DOHH2 (cell line): ENCODE results near the gene CDH24.

Experiments
- EZH2phosphoT487 ChIP-seq: fragments of 200-600 bp; sonication (generic); IDR thresholded peaks from 2 replicates; pipeline ENCODE4 v1.6.1; 2017; ENCODE audit warnings: borderline replicate concordance, mild to moderate bottlenecking, antibody characterized with exemption, low read length, moderate library complexity, mixed read lengths
- TF ChIP-seq, protein P1 (sequence below): fragments of 200-600 bp; sonication (generic); IDR thresholded peaks from one replicate; pipeline ENCODE4 v1.5.1; 2014; ENCODE audit warnings: antibody characterized with exemption, mild to moderate bottlenecking, low read depth, low read length; ENCODE audit not compliant: poor library complexity, severe bottlenecking

- TF ChIP-seq, protein P1, sequence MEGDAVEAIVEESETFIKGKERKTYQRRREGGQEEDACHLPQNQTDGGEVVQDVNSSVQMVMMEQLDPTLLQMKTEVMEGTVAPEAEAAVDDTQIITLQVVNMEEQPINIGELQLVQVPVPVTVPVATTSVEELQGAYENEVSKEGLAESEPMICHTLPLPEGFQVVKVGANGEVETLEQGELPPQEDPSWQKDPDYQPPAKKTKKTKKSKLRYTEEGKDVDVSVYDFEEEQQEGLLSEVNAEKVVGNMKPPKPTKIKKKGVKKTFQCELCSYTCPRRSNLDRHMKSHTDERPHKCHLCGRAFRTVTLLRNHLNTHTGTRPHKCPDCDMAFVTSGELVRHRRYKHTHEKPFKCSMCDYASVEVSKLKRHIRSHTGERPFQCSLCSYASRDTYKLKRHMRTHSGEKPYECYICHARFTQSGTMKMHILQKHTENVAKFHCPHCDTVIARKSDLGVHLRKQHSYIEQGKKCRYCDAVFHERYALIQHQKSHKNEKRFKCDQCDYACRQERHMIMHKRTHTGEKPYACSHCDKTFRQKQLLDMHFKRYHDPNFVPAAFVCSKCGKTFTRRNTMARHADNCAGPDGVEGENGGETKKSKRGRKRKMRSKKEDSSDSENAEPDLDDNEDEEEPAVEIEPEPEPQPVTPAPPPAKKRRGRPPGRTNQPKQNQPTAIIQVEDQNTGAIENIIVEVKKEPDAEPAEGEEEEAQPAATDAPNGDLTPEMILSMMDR = no peak
- no peak for TF ChIP-seq EZH2phosphoT487
These were observed 41.7 kb downstream of the CDH24 start for GRCh38 chr14:23015618-23016017.
